Measurements from ENCODE around the gene TYW1B.
"Not testable (repeated sequence)": the region's sequence is repeated elsewhere in the genome, so short reads cannot be mapped to it uniquely, and the experiment has no call there.

The TYW1B gene

GRCh38 chr7:72546586-72547237 lies 281.3 kb downstream of the TYW1B start:
- not testable (repeated sequence) for DNase-seq

- DNase-seq, result not testable (repeated sequence)
Measured at GRCh38 chr7:72544531-72544930, 283.5 kb downstream of the TYW1B start.

- no peak for DNase-seq
Measured at GRCh38 chr7:72540923-72541322, 287.1 kb downstream of the TYW1B start.

- DNase-seq, result no peak
Measured at GRCh38 chr7:72540106-72540611, 287.8 kb downstream of the TYW1B start.

- no peak for DNase-seq
Measured at GRCh38 chr7:72539702-72540101, 288.3 kb downstream of the TYW1B start.

GRCh38 chr7:72538856-72539255 lies 289.1 kb downstream of the TYW1B start:
- no peak for DNase-seq

GRCh38 chr7:72538147-72538546 lies 289.9 kb downstream of the TYW1B start:
- no peak for DNase-seq

- peak; percentile 5 for DNase-seq
Measured at GRCh38 chr7:72536038-72536437, 292.0 kb downstream of the TYW1B start.

- DNase-seq, result not testable (repeated sequence)
Measured at GRCh38 chr7:72531048-72531447, 297.0 kb downstream of the TYW1B start.

Measured in fibroblast of skin of right quadriceps (primary cell).